Stimulated activated CD8-positive, alpha-beta memory T cell treated with anti-CD3 and anti-CD28 coated beads, Interleukin-12 subunit alpha, Interleukin-12 subunit beta, amount 100 ng/mL, for 24 hours (primary cell): ENCODE measurements around the gene DNPEP.
A peak's percentile ranks its signal among the peaks of the same experiment; 100 is the strongest.
"Not testable (repeated sequence)": the region's sequence is repeated elsewhere in the genome, so short reads cannot be mapped to it uniquely, and the experiment has no call there.

ENCODE experiments used
- DNase-seq: peaks from one replicate; pipeline ENCODE4 v3.0.0-alpha.2; 2020; ENCODE audit errors: extremely low read depth

The DNPEP gene

GRCh38 chr2:219419331-219420197, 31.9 kb upstream of the DNPEP start:
- DNase-seq = no peak

- no peak for DNase-seq
Measured at GRCh38 chr2:219419012-219419324, 31.3 kb upstream of the DNPEP start.

GRCh38 chr2:219418155-219419011, 30.7 kb upstream of the DNPEP start, which contains the start of gene DES:
Gene DES, plus strand, starts transcription at chr2:219418377. Its CDS starts 86 bp downstream, at chr2:219418463.
- DNase-seq = no peak

GRCh38 chr2:219417374-219417773, 29.7 kb upstream of the DNPEP start:
- DNase-seq = no peak

GRCh38 chr2:219416938-219417337, 29.2 kb upstream of the DNPEP start:
- DNase-seq = no peak

- no peak for DNase-seq
Measured at GRCh38 chr2:219416235-219416602, 28.5 kb upstream of the DNPEP start.

- DNase-seq = no peak
Measured at GRCh38 chr2:219415580-219416234, 28.0 kb upstream of the DNPEP start.

GRCh38 chr2:219414857-219415256, 27.1 kb upstream of the DNPEP start:
- DNase-seq = no peak

GRCh38 chr2:219410390-219410789, 22.7 kb upstream of the DNPEP start:
- no peak for DNase-seq

GRCh38 chr2:219409619-219410018, 21.9 kb upstream of the DNPEP start:
- DNase-seq = no peak

GRCh38 chr2:219408631-219409030, 20.9 kb upstream of the DNPEP start:
- no peak for DNase-seq

- DNase-seq = no peak
Measured at GRCh38 chr2:219408204-219408603, 20.5 kb upstream of the DNPEP start.

- not testable (repeated sequence) for DNase-seq
Measured at GRCh38 chr2:219407343-219407742, 19.6 kb upstream of the DNPEP start.

GRCh38 chr2:219406861-219407230, 19.1 kb upstream of the DNPEP start:
- no peak for DNase-seq

GRCh38 chr2:219405958-219406860, 18.5 kb upstream of the DNPEP start:
- no peak for DNase-seq

GRCh38 chr2:219405451-219405850, 17.7 kb upstream of the DNPEP start:
- DNase-seq = no peak

GRCh38 chr2:219404954-219405353, 17.2 kb upstream of the DNPEP start:
- no peak for DNase-seq

- no peak for DNase-seq
Measured at GRCh38 chr2:219404291-219404910, 16.7 kb upstream of the DNPEP start.

GRCh38 chr2:219403861-219404260, 16.1 kb upstream of the DNPEP start:
- DNase-seq = no peak

GRCh38 chr2:219402665-219403515, 15.2 kb upstream of the DNPEP start:
- DNase-seq = peak; percentile 16
